RKO (cell line): Measurements from ENCODE around the gene MBOAT1.
A peak's percentile ranks its signal among the peaks of the same experiment; 100 is the strongest.

ENCODE experiments used
- DNase-seq: peaks from one replicate; pipeline ENCODE4 v3.0.0-alpha.2; 2016; ENCODE audit warnings: low spot score

The MBOAT1 gene

GRCh38 chr6:20137837-20138236 is 74.4 kb downstream of the MBOAT1 start:
- no peak for DNase-seq

- DNase-seq: no peak
Measured at GRCh38 chr6:20137240-20137639, 75.0 kb downstream of the MBOAT1 start.

GRCh38 chr6:20135677-20136268 is 76.5 kb downstream of the MBOAT1 start:
- no peak for DNase-seq

GRCh38 chr6:20134613-20135012 is 77.7 kb downstream of the MBOAT1 start:
- DNase-seq: no peak

- DNase-seq: no peak
Measured at GRCh38 chr6:20129290-20130088, 82.8 kb downstream of the MBOAT1 start.

- DNase-seq: no peak
Measured at GRCh38 chr6:20128018-20128417, 84.3 kb downstream of the MBOAT1 start.

- DNase-seq: peak; percentile 59
Measured at GRCh38 chr6:20126789-20127653, 85.2 kb downstream of the MBOAT1 start.

GRCh38 chr6:20126102-20126752 is 86.0 kb downstream of the MBOAT1 start:
- DNase-seq: no peak

- no peak for DNase-seq
Measured at GRCh38 chr6:20124545-20124944, 87.7 kb downstream of the MBOAT1 start.

- no peak for DNase-seq
Measured at GRCh38 chr6:20119485-20119884, 92.8 kb downstream of the MBOAT1 start.

GRCh38 chr6:20118892-20119291 is 93.4 kb downstream of the MBOAT1 start:
- DNase-seq: no peak

- no peak for DNase-seq
Measured at GRCh38 chr6:20117474-20117873, 94.8 kb downstream of the MBOAT1 start.

GRCh38 chr6:20116792-20117191 is 95.5 kb downstream of the MBOAT1 start:
- no peak for DNase-seq

- no peak for DNase-seq
Measured at GRCh38 chr6:20115246-20115980, 96.9 kb downstream of the MBOAT1 start.

- DNase-seq: no peak
Measured at GRCh38 chr6:20113649-20114224, 98.5 kb downstream of the MBOAT1 start.

GRCh38 chr6:20112841-20113240 is 99.4 kb downstream of the MBOAT1 start:
- DNase-seq: no peak

- DNase-seq: no peak
Measured at GRCh38 chr6:20112241-20112640, 100.0 kb downstream of the MBOAT1 start.

GRCh38 chr6:20110478-20110877 is 101.8 kb downstream of the MBOAT1 start:
- no peak for DNase-seq

- DNase-seq: no peak
Measured at GRCh38 chr6:20109526-20109925, 102.7 kb downstream of the MBOAT1 start.

- no peak for DNase-seq
Measured at GRCh38 chr6:20105838-20106237, 106.4 kb downstream of the MBOAT1 start.

- DNase-seq: no peak
Measured at GRCh38 chr6:20104696-20105095, 107.6 kb downstream of the MBOAT1 start.
